Measurements from ENCODE around the gene KCNMA1.

- TF ChIP-seq CTCF (IDR thresholded peaks at IDR 0.05; ENCODE audit: insufficient read depth, low read length, poor library complexity, severe bottlenecking) (no peak), EZH2phosphoT487 (conservative IDR thresholded peaks at IDR 0.05; ENCODE audit: low read length) (no peak)
Observed at GRCh38 chr10:76903387-76903945, 734.1 kb downstream of the KCNMA1 start.

Measured in SU-DHL-6 (cell line).